ENCODE results near the gene KLK10.

DNA sequence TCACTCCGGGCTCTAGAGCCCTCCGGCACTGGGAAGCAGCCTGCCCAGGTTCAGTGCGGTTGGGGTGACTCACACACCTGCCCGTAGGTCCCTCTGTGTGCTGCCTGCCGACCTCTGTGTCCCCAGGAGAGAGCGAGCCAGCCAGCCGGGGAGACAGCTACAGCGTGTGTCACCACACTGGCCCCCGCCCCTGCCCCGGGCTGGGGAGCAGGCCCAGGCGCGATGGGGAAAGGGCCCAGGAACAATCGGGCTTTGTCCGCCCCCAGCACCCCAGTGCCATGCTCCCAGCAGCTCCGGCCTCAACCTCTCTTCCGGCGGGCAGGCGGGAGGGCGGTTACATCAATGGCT is 50.1 kb downstream of the KLK10 start, which contains the start of gene KLK6:
- TF ChIP-seq, protein P1, sequence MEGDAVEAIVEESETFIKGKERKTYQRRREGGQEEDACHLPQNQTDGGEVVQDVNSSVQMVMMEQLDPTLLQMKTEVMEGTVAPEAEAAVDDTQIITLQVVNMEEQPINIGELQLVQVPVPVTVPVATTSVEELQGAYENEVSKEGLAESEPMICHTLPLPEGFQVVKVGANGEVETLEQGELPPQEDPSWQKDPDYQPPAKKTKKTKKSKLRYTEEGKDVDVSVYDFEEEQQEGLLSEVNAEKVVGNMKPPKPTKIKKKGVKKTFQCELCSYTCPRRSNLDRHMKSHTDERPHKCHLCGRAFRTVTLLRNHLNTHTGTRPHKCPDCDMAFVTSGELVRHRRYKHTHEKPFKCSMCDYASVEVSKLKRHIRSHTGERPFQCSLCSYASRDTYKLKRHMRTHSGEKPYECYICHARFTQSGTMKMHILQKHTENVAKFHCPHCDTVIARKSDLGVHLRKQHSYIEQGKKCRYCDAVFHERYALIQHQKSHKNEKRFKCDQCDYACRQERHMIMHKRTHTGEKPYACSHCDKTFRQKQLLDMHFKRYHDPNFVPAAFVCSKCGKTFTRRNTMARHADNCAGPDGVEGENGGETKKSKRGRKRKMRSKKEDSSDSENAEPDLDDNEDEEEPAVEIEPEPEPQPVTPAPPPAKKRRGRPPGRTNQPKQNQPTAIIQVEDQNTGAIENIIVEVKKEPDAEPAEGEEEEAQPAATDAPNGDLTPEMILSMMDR (IDR thresholded peaks at IDR 0.05): no peak
- TF ChIP-seq POLR2A (IDR thresholded peaks at IDR 0.05): no peak
